ENCODE data around the gene KLK4.

KLK4 gene

GRCh38 chr19:50878851-50879250 is 32.3 kb downstream of the KLK4 start:
- no peak for DNase-seq

- no peak for DNase-seq
Observed at GRCh38 chr19:50877338-50877737, 33.9 kb downstream of the KLK4 start.

GRCh38 chr19:50876456-50876855 is 34.7 kb downstream of the KLK4 start:
- DNase-seq: no peak

- DNase-seq: no peak
Observed at GRCh38 chr19:50875795-50876422, 35.3 kb downstream of the KLK4 start.

- no peak for DNase-seq
Observed at GRCh38 chr19:50874211-50874610, 37.0 kb downstream of the KLK4 start.

- DNase-seq: no peak
Observed at GRCh38 chr19:50873056-50873455, 38.1 kb downstream of the KLK4 start, which contains the start of gene KLK2. Gene KLK2, plus strand, starts transcription at chr19:50873439. Its CDS starts 35 bp downstream, at chr19:50873474.

- peak; percentile 16 for DNase-seq
Observed at GRCh38 chr19:50870417-50871089, 40.6 kb downstream of the KLK4 start.

GRCh38 chr19:50869479-50869878 is 41.7 kb downstream of the KLK4 start:
- no peak for DNase-seq

GRCh38 chr19:50861496-50862286 is 49.5 kb downstream of the KLK4 start:
- no peak for DNase-seq

GRCh38 chr19:50861010-50861409 is 50.2 kb downstream of the KLK4 start:
- DNase-seq: no peak

GRCh38 chr19:50859849-50860248 is 51.3 kb downstream of the KLK4 start:
- no peak for DNase-seq

GRCh38 chr19:50858886-50859285 is 52.3 kb downstream of the KLK4 start:
- DNase-seq: no peak

GRCh38 chr19:50857366-50857765 is 53.8 kb downstream of the KLK4 start:
- DNase-seq: no peak

All from fibroblast of skin of right biceps (primary cell).